ENCODE measurements around the gene PCCA. TPM values are rescaled to one million over a fixed set of nuclear protein-coding genes. Genes with fewer than 3 reads are reported as not detected.

The PCCA gene
- total RNA-seq, 4 donors from 2014 or later = 24.8 to 122 (median 53.0) TPM

DNA sequence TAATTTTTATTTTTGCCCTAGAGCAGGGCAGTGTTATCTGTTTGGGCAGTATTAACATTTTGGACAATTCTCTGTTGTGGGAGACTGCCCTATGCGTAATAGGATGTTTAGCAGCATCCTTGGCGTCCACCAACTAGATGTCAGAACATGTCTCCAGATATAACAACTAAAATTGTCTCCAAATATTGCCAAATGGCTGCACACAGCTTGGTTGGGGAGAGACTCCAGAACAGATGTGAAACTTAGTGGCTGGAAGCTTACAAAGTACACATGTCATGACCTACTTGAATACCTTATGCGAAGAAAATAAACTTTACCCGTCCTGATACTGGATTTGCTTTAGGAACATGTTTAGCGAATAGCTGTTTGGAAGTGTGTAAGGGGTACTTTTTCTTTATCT is 376.7 kb downstream of the PCCA start:
- DNase-seq = no peak
- TF ChIP-seq, protein P1, sequence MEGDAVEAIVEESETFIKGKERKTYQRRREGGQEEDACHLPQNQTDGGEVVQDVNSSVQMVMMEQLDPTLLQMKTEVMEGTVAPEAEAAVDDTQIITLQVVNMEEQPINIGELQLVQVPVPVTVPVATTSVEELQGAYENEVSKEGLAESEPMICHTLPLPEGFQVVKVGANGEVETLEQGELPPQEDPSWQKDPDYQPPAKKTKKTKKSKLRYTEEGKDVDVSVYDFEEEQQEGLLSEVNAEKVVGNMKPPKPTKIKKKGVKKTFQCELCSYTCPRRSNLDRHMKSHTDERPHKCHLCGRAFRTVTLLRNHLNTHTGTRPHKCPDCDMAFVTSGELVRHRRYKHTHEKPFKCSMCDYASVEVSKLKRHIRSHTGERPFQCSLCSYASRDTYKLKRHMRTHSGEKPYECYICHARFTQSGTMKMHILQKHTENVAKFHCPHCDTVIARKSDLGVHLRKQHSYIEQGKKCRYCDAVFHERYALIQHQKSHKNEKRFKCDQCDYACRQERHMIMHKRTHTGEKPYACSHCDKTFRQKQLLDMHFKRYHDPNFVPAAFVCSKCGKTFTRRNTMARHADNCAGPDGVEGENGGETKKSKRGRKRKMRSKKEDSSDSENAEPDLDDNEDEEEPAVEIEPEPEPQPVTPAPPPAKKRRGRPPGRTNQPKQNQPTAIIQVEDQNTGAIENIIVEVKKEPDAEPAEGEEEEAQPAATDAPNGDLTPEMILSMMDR (IDR thresholded peaks at IDR 0.05) = no peak
- TF ChIP-seq POLR2A (IDR thresholded peaks at IDR 0.05) = no peak
- no peaks in the 10 kb centered on the region for H3K4me1 ChIP-seq
- H3K36me3 ChIP-seq = no peaks in the 10 kb centered on the region
- no peak overlapping the region for H3K4me3 ChIP-seq
- intact Hi-C loops (cut with DNase I; ENCODE audit: low total_unique reads) = no loop called here
- H3K27ac ChIP-seq = no peak overlapping the region
- H3K9me3 ChIP-seq = no peaks in the 10 kb centered on the region
- H3K27me3 ChIP-seq = no peaks in the 10 kb centered on the region

DNA sequence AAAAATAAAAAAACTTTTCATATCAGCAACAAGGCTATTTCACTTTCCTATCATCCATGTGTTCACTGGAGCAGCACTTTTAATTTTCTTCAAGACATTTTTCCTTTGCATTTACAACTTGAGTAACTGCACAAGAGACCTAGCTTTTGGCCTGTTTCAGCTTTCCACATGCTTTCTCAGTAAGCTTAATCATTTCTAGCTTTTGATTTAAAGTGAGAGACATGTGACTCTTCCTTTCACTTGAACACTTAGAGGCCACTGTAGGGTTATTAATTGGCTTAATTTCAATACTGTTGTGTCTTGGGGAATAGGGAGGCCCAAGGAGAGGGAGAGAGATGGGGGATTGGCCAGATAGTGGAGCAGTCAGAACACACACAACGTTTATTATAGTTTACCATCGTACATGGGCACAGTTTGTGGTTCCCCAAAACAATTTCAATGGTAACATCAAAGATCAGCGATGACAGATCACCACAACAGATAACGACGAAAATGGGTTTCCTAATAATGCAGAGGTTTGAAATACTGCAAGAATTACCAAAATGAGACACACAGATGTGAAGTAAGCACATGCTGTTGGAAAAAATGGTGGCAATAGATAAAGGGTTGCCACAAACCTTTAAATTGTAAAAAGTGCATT is 382.1 kb downstream of the PCCA start:
- Histone ChIP-seq H3K4me3 (no peak overlapping the region), H3K4me1 (no peaks in the 10 kb centered on the region), H3K36me3 (no peaks in the 10 kb centered on the region), H3K27me3 (no peaks in the 10 kb centered on the region), H3K27ac (no peak overlapping the region), H3K9me3 (no peaks in the 10 kb centered on the region)
- TF ChIP-seq, protein P1 (IDR thresholded peaks at IDR 0.05) = no peak
- no peak for TF ChIP-seq POLR2A (IDR thresholded peaks at IDR 0.05)
- DNase-seq = no peak
- intact Hi-C loops (cut with DNase I; ENCODE audit: low total_unique reads) = no loop called here

DNA sequence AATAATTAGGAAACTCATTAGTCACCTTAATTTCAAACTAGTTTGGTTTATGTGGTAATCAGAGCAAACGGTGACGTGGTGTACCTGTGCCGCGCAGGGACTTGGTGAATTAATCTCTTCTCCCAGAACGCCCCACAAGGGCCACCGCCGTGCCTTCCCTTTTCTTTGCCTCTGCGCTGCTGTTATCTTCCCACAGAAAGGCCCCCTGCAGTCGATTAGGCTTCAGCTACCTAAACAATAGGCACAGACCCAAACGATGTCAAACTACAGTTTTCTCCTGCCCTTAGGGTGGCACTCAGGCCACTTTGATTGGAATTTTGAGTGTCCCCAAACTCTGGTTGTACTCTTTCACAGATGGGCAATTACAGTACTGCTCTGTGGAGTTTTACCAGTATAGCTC is 384.2 kb downstream of the PCCA start:
- no peaks in the 10 kb centered on the region for H3K36me3 ChIP-seq
- H3K9me3 ChIP-seq = no peaks in the 10 kb centered on the region
- TF ChIP-seq POLR2A (IDR thresholded peaks at IDR 0.05) = no peak
- TF ChIP-seq, protein P1 (IDR thresholded peaks at IDR 0.05) = no peak
- intact Hi-C loops (cut with DNase I; ENCODE audit: low total_unique reads) = no loop called here
- no peak overlapping the region for H3K4me3 ChIP-seq
- no peak overlapping the region for H3K27ac ChIP-seq
- no peaks in the 10 kb centered on the region for H3K27me3 ChIP-seq
- DNase-seq = no peak
- H3K4me1 ChIP-seq = no peaks in the 10 kb centered on the region

DNA sequence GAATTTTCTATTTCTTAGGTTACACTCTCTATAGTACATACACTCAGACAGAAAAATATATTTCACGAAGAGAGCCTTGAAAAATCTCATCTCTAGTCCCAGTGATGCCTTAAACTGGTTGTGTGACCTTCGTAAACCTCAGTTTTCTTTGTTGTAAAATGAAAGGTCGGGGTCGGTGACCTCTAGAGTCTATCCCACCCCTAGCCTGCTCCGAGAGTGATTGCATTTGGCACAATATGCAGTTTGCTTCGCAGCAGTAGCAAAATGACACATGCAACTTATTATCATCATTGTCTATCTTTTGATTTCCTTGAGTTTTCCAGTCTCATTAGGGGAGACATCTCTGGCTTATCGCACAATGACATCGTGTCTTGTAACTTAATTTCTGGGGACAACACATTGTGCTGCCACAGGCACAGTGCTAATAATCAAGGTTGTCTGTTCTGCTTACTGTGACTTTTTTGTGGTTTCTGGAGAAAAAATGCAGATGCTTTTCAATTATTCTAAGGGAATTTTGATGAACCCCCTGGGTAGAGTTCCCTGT is 384.7 kb downstream of the PCCA start:
- intact Hi-C loops (cut with DNase I; ENCODE audit: low total_unique reads) = no loop called here
- no peak for TF ChIP-seq POLR2A (IDR thresholded peaks at IDR 0.05)
- TF ChIP-seq, protein P1 (IDR thresholded peaks at IDR 0.05) = no peak
- no peak overlapping the region for H3K4me3 ChIP-seq
- H3K4me1 ChIP-seq = no peaks in the 10 kb centered on the region
- no peaks in the 10 kb centered on the region for H3K27me3 ChIP-seq
- DNase-seq = no peak
- no peak overlapping the region for H3K27ac ChIP-seq
- no peaks in the 10 kb centered on the region for H3K9me3 ChIP-seq
- H3K36me3 ChIP-seq = no peaks in the 10 kb centered on the region

DNA sequence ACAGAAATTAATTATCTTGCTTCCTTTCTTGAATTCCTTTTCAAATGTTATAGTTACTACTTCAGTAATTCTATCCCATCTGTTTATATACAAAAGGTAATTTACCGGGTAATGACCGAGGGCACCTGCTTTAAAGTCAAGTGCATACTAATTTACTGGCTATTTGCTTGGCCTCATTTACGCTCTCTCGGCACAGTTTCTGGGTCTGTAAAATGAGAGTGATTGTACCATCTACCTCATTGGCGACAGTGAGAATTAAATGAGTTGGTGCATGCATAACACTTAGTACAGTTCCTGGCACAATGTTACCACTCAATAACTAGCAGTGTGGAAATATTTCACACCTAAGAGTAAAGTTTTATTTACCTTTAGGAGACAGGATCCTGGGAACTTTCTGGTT is 388.1 kb downstream of the PCCA start:
- Histone ChIP-seq H3K4me3 (no peak overlapping the region), H3K9me3 (no peaks in the 10 kb centered on the region), H3K36me3 (no peaks in the 10 kb centered on the region), H3K27ac (no peak overlapping the region), H3K4me1 (no peaks in the 10 kb centered on the region), H3K27me3 (no peaks in the 10 kb centered on the region)
- TF ChIP-seq, protein P1 (IDR thresholded peaks at IDR 0.05) = no peak
- TF ChIP-seq POLR2A (IDR thresholded peaks at IDR 0.05) = no peak
- intact Hi-C loops (cut with DNase I; ENCODE audit: low total_unique reads) = no loop called here
- no peak for DNase-seq
